HuH-7.5 (cell line): ENCODE results near the gene ABCA6.
"Not testable (repeated sequence)": the region's sequence is repeated elsewhere in the genome, so short reads cannot be mapped to it uniquely, and the experiment has no call there.

Experiments used
- DNase-seq: peaks from one replicate; pipeline ENCODE4 v3.0.0; 2011; ENCODE audit warnings: low spot score

Gene ABCA6

DNA sequence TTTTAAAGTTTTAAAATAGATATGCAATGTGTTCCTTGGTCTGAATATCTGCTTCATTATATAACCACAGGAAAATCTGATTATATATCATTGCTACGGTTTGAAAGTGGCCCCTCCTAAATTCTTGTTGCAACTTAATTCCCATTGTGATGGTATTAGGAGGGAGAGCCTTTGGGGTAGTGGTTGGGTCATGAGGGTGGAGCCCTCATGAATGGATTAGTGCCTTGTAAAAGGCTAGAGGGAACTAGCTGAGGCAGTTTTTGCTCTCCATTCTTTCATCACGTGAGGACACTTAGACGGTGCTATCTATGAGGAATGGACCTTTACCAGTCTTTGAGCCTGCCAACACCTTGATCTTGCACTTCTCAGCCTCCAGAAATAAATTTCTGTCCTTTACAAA, 7.6 kb downstream of the ABCA6 start:
- no peak for DNase-seq

DNA sequence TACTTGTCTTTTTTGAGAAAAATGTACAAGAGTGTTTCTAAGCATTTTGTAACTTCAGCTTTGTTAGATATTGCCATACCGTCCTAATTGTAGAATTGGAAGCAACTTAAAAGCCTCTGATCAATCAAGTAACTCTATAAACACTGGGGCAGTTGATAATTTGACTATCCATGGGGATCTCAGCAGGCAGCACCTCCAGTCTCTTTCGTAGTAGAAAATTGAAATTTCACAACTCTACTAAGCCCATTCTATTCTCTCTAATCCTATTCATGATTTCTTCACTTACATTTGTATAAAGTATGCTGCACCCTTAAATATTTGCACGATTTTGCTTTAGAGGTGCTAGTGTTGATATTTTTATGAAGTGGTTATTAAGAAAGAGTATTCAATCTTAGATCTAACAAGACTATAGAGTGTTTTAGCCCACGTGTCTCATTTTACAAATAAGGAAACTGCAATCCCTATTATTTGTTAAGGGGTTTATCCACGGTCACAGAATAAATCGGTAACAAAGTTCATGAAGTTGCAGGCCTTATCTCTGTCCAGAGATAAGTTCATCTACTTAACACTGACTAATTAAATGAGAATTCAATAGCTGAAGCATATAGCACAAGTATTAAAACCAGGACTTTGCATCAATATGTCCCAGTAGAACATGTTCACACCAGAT, 10.9 kb downstream of the ABCA6 start:
- no peak for DNase-seq

DNA sequence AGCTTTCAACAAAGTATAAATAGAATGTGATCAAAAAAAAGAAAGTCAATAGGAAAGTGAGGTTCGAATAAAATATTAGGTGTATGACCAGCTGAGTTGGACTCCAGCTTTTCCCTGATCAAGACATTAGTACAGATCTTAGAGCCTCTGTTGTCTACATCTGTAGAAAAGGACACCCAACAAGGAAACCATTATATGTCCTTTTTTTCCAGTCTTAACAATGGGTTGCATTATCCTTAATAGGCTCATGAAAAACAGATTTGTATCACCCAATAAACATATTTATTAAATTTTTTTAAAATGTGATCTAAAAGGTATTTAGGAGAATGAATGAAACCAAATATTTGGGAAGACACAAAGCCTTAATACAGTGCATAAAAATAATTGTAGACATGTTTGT, 18.1 kb downstream of the ABCA6 start:
- DNase-seq: no peak

DNA sequence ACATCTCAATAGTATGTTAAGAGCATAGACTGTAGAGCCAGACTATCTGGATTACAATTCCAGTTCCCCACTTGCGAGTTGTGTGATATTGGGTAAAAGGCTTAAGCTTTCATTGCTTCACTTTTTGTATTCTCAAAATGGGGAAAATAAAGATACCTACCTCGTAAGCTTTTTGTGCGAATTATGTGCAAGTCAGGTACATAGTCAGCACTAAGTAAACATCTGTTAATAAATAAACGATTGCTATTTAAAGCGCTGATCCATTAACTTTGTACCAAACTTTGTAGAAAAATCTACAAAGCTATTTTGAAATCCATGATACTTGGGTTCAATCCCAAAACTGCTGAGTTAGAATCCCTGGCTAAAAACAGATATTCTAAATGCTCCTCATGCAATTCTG, 19.6 kb downstream of the ABCA6 start:
- no peak for DNase-seq

DNA sequence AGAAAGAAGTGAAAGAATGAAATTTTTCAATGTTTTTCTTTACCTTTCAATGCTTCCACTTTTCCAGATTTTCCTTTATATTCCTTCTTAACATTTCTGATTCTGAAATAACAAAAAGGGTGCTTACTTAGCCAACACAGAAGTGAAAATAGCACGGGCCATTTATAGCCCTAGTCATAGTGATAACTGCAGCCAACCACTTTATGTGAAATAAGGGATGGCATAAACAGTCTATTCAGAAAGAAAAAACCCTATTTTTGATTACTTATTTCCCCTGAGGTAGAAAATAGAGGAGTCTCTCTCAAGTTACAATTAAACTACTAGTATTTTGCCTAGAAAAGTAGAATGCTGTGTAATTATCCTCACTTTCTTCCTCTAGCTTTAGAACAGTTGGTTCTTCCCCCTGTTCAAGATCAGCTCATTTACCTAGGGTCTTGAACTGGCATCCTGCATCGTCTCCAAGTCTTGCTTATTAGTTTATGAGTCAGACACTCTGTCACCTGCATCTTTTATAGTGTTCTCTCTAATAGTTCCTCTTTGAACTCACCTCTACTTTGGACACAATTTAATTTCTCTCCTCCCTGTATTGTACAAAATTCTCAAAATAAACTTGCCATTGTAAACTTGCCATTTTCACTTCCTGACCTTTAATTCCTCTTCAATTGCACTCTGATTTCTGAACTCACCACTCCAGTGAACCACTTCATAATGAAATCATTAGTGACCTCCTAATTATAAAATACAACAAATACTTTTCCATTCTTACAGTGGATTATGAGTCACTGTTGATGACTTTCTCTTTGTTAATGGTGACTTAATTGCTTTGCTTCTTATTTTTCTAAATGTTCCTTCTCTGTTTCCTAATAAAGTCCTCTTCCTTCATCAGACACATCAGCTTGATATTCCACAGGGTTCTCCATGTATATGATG, 23.6 kb downstream of the ABCA6 start:
- no peak for DNase-seq

DNA sequence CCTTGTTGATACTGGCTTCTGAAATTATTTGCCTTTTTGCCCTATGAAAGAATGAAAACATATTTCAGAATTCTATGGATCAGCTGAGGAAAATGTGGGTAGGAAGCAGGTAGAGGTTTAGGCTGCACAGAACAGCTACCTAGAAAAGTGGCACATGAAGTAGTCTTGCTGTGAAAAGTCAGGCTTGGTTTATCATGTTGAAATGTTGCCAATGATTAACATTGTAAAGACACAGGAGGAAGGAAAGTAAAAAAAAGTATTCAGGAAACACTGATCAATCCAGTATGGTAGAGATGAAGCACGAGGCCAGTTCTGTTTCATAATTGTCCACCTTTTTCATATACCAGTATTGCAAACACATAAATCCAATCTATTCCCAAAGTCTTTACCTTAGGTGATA, 29.9 kb downstream of the ABCA6 start:
- DNase-seq: no peak

DNA sequence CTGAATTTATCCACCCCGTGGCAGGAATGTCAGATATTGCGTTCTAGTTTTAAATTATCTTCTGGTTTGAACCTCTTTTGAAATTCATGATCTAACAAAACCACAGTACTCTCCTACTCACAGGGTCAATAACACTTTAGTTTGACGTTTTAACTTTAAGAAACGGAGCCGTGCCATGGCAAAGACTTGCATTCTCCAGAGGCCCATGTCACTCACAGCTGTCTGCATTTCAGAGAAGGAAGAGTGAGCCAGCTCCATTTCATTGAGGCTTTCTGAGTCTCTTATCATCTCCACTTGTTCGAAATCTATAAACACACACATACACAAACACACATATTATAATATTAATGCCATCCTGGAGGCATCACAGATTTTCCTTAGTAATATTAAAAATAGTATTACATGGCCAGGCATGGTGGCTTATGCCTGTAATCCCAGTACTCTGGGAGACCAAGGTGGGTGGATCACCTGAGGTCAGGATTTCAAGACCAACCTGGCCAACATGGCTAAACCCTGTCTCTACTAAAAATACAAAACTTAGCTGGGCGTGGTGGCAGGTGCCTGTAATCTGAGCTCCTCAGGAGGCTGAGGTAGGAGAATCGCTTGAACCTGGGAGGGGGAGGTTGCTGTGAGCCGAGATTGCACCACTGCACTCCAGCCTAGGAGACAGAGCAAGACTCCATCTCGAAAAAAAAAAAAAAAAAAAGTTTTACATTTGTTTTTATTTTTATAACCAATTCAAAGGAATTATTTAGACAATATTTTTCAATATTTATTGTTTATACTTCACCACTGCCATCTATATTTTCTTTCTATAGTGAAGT, 35.6 kb downstream of the ABCA6 start:
- DNase-seq: no peak

DNA sequence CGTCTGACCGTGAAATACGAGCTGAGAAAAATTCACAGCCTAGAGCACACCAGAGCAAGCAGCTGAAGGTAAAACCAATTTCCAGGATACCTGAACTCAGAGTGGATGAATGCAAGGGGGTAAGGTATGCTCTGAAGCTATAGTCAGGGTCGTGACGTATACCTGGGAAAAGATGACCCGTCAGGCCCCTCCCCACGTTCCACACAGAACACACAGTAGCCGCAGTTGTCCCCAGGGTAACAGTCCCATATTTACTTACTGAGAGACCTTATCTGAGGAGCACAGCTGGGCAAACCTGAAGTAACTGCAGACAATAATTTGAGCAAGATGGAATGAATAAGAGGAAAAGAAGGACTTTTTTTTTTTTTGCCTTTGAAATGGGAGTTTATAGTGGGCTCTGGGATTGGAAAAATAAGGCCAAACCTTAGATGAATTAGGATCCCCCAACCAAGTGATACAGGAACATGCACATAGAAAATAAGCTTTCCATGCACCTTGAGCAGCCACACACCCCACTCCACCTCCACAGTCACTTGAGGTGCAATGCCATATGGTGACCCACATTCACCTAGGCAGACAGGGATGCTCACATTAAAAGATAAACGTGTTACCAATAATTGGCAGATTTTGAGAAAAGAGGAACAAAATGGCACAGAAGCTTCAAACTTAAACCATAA, 38.0 kb downstream of the ABCA6 start:
- no peak for DNase-seq

DNA sequence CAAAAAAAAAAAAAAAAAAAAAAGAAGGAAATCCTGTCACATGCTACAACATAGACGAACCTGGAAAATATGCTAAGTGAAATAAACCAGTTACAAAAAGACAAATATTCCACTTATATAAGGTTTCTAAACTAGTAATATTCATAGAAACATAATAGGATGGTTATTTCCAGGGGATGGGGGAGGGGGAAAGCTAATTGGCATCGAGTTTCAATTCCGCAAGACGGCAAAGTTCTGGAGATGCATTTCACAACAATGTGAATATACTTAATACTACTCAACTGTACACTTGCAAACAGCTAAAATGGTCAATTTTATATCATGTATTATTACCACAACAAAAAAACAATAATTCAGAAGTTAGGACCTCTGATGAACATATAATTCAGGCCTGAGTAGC, 43.1 kb downstream of the ABCA6 start:
- DNase-seq: no peak

DNA sequence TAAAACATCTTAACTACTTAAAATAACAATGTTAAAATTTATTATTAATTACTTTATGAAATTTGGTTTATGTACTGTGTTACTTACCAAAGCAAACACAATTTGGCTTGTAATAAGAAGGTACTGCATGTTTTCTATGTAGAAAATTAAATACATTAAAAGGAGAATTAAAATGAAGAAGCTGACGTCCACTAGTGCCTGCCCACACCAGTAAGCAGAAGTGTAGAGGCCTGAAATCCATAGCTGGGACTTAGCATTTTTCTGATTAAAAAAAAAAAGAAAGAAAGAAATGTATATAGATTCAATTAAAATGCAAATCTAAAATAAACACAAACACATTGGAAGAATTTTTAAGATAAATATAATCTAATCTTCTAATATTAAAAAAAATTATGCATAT, 45.2 kb downstream of the ABCA6 start:
- DNase-seq: no peak

DNA sequence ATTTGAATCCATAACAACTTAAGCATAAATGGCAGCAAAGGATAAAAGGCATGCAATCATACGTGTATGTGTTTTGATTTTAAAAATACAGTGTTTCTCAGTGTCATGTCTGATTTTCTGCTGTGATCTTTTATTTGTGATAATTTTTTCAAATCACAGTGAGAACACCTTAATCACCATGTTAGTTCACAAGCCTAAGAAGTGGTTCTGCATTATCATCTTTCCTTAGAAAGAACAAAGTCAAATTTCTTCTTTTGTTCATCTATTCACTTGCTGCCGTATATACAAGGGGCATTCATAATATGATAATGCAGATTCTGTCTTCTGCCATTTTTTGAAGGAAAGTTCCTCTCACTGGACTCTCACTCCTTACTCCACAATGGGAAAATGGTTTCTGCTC, 47.7 kb downstream of the ABCA6 start:
- no peak for DNase-seq

DNA sequence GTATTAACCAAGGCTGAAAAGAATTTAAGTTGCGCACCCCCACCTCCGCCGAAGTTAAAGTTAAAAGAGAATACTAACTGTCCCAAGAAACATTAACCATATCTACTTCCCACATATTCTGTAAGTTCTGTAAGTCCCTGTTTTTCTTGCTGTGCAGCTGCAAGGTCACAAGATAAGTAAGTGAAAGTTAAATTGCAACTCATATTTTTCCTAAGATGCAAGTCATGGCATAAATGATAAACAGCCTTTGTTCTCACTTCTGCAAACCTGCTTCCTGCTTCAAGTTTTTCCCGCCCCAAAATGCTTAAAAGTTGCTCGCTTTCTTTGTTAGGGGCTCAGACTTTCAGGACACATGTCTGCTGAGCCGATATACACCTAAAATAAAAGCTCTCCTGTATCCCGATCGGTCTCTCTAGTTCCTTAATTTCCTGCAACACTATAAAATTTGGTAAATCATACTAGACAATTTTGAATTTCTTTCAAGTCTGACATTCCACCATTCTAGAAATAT, 48.4 kb downstream of the ABCA6 start:
- no peak for DNase-seq

DNA sequence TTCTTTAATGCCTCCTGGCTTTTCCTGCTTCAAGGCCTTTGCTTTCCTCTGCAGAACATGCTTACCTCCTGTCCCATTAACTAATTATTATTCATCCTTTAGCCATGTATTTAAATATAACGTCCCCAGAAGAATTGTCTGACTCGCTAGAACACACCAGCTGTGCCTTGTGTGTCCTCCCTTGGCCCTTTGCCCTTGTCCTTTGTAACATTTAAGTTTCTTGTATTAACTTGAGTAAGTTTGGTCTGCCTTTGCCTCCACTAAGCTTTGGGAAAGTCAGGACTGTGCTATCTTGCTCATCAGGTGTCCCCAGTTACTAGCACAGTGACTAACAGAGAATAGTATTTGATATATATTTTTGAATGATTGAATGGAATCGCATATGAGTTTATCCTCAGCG, 51.3 kb downstream of the ABCA6 start:
- no peak for DNase-seq

DNA sequence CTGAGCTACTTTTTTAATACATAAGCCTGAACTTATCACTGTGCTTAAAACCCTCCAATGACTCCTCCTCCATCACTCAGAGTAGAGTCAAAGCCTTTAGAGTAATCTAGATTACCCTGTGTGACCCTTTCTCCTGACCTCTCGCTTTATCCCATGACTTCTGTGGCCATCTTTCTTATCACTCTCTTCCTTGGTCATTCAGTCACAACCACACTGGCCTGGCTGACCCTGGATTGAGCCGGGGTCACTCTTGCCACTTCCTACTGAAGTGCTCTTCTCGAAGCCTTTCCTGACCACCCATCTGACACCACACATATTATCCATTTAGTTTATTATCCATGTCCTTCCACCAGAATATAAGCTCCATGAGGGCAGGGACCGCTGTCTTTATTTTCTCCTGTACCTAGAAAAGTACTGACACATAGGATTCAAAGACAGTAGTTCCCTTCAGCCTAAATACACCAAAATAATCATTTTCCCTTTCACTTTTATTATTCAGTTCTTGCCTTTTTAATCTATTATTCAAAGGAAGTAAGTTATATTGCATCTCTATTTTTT, 53.0 kb downstream of the ABCA6 start:
- DNase-seq: no peak

DNA sequence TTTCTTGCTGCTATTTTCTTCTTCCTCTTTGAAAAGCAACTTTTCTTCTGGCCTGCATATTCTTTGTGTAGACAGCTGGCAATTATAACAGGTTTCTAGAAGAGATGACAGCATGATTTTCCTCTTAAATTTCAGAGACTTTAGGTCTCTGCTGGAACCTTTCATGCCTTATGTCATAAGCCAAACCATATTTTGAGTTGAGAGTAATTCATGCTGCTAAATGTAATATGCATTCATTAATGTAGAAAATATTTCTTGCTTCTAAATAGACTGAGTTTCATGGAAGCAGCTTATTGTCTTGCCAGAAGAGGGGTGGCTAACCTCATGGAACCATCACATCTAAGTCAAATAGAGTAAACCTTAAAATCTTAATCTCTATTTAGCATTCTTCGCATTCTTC, 55.1 kb downstream of the ABCA6 start:
- DNase-seq: no peak

DNA sequence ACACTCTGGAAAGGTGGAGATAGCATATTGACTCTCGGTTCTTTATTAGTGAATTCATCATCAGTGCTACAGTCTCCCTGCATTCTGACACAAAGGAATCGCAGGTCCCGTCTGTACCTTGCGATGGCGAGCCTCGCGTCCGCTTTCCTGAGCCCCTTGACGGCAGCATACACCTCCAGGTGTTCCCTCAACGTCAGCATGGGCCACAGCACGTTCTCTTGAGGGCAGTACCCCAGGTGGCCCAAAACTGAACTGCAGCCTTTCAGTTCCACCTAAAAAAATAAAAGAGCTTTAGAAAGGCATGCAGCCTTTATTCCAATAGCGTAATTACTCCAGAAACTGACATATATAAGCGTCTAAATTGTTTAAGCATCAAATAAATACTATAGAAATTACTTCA, 56.8 kb downstream of the ABCA6 start:
- no peak for DNase-seq

DNA sequence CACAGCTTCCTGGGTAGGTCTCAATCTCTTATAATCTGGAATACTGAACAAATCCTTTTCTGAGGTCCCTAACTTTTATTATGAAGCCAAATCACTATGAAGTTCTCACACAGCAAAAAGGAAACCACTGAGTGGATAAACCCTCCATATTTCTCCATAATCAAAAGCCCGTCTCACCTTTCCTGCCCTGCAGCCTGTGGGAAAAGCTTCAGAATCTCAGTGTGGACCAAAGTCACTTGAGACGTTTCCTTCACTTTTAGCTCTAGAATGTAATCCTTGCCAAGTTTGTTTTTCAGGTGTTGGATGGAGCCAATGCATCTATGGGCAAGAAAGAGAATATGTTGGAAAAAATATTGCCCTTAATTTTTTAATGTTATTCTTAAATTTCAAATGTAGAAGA, 59.0 kb downstream of the ABCA6 start:
- no peak for DNase-seq

DNA sequence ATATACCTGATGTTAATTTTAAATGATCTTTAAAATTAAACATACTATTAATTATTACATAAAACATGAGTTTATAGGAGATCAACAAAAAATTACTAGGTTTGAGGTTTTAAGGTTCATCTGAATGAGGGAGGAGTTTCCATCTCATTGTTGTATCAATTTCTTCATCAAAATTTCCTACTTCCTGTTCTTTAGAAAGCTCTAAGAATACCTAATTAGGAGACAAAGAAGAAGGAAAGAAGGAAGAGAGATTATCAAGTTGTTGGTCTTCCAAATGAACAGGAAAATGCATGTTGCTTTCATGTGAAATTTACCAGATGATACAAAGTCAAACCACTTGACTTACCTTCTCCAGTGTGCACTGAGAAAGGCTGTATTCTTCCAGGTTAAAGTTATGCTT, 62.8 kb downstream of the ABCA6 start:
- no peak for DNase-seq

DNA sequence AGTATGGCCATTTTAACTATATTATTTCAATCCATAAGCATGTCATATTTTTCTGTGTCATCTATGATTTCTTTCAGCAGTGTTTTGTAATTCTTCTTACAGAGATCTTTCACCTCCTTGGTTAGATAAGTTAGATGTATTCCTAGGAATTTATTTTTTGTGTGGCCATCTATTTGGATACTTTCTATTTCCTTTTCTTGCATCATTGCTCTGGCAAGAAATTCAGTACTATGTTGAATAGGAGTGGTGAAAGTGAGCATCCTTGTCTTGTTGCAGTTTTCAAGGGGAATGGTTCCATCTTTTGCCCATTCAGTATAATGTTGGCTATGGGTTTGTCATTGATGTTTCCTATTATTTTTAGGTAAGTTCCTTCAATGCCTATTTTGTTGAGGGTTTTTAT, 65.9 kb downstream of the ABCA6 start:
- DNase-seq: no peak

DNA sequence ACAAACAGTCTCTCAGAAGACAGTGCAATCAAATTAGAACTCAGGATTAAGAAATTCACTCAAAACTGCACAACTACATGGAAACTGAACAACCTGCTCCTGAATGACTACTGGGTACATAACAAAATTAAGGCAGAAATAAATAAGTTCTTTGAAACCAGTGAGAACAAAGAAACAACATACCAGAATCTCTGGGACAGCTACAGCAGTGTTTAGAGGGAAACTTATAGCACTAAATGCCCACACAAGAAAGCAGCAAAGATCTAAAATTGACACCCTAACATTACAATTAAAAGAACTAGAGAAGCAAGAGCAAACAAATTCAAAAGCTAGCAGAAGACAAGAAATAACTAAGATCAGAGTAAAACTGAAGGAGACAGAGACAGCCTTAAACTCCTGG, 68.3 kb downstream of the ABCA6 start:
- not testable (repeated sequence) for DNase-seq

DNA sequence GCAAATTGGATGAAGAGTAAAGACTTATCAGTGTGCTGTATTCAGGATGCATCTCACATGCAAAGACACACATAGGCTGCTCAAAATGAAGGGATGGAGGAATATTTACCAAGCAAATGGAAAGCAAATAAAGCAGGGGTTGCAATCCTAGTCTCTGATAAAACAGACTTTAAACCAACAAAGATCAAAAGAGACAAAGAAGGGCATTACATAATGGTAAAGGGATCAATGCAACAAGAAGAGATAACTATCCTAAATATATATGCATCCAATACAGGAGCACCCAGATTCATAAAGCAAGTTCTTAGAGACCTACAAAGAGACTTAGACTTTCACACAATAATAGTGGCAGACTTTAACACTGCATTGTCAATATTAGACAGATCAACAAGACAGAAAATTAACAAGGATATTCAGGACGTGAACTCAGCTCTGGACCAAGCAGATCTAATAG, 68.9 kb downstream of the ABCA6 start:
- DNase-seq: not testable (repeated sequence)

DNA sequence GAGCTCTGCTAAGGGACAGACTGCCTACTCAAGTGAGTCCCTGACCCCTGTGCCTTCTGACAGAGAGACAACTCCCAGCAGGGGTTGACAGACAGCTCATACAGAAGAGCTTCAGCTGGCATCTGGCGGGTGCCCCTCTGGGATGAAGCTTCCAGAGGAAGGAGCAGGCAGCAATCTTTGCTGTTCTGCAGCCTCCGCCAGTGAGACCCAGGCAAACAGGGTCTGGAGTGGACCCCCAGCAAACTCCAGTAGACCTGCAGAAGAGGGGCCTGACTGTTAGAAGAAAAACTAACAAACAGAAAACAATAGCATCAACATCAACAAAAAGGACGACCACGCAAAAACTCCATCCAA, 70.5 kb downstream of the ABCA6 start:
- not testable (repeated sequence) for DNase-seq
